Subcutaneous adipose tissue (tissue), 4 donors: ENCODE results near the gene CROCC2. TPM values are rescaled to one million over a fixed set of nuclear protein-coding genes. Genes with fewer than 3 reads are reported as not detected.

ENCODE experiments used
- total RNA-seq, 4 donors: library from RNA; depleted of rRNA; stranded (reverse); fragments of >200 nt; gene quantifications; one replicate each; pipeline ENCODE4 v1.1.0, GENCODE V29; 2016
- TF ChIP-seq, protein P1 (sequence below): fragments of 450-650 bp; IDR thresholded peaks from one replicate; pipeline ENCODE4 v1.5.1; 2016; ENCODE audit warnings: low read depth, mild to moderate bottlenecking, control low read depth, antibody characterized with exemption, moderate library complexity

The CROCC2 gene
- total RNA-seq, 4 donors from 2014 or later: not detected

DNA sequence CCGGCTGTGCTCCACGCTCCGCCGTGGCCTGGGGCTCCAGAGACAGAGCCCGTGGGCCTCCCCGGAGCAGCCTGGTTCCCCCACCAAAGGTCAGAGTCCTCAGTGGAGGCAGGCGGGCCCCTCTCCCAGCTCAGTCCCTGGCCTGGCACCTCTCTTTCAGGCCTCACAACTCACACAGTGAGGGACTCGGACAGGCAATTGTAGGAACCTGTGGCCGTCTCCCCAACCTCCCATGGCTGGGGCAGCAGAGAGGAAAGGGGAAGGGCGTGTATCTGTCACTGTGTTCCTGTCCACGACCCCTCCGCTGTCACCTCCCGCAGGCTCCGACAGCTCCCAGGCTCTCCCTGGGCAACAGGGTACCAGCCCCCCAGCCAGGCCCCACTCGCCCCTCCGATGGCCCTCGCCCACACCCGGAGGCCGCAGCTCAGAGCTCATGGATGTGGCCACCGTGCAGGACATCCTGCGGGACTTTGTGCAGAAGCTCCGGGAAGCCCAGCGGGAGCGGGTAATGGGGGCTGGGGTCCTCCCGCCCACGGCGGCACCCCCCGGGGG lies 59.8 kb downstream of the CROCC2 start:
- TF ChIP-seq, protein P1, sequence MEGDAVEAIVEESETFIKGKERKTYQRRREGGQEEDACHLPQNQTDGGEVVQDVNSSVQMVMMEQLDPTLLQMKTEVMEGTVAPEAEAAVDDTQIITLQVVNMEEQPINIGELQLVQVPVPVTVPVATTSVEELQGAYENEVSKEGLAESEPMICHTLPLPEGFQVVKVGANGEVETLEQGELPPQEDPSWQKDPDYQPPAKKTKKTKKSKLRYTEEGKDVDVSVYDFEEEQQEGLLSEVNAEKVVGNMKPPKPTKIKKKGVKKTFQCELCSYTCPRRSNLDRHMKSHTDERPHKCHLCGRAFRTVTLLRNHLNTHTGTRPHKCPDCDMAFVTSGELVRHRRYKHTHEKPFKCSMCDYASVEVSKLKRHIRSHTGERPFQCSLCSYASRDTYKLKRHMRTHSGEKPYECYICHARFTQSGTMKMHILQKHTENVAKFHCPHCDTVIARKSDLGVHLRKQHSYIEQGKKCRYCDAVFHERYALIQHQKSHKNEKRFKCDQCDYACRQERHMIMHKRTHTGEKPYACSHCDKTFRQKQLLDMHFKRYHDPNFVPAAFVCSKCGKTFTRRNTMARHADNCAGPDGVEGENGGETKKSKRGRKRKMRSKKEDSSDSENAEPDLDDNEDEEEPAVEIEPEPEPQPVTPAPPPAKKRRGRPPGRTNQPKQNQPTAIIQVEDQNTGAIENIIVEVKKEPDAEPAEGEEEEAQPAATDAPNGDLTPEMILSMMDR: no peak

DNA sequence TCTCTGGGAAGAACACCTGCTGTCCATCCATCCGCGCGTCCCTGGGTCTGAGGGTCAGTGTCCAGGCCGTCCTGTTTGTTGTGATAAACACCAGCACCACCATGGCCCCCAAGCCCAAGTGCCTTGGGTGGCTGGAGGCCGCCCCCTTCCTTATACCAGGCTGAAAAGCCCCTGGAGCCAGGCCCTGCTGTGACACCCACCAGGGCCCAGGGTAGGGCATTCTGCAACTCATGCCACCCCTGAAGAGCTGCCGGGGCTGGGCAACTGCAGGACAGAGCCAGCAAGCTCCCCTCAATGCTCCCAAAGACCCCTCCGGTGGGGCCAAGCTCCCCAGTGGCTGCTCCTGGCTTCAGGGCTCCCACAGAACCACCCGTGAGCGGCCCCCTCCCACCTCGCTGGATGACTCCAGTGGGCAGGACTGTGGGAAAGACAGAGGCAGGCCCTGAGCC lies 60.3 kb downstream of the CROCC2 start:
- TF ChIP-seq, protein P1: no peak

DNA sequence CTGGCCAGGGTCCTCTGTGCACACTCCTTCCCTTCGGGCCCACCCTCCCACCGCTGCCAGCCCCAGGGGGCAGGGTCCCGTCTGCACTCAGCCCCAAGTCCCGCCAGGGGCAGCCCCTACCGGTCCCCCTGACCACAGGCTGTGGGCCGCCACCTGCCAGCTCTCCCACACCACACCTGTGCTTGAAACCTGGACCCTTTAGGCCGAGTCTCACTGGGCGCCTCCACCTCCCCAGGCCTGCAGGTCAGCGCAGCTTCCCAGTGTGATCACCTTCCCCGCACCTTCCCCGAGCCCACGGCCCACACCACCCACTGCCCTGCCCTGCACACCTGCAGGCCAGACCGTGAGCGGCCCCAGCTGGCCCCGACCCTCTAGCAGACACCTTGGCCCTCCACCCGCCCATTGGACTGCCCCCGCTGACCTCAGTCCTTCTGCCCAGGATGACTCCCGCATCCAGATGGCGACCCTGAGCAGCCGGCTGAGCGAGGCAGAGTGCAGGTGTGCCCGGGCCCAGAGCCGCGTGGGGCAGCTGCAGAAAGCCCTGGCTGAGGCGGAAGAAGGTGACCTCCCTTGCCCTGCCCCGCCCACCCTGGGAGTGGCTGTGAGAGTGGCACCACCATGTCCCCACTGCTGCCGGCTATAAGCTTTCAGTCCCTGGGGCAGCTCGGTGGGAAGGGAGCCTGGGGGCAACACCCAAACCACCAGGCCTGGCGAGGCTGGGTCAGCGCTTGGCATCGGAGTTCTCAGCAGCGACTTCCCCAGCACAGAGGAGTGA lies 61.0 kb downstream of the CROCC2 start:
- TF ChIP-seq, protein P1: no peak

DNA sequence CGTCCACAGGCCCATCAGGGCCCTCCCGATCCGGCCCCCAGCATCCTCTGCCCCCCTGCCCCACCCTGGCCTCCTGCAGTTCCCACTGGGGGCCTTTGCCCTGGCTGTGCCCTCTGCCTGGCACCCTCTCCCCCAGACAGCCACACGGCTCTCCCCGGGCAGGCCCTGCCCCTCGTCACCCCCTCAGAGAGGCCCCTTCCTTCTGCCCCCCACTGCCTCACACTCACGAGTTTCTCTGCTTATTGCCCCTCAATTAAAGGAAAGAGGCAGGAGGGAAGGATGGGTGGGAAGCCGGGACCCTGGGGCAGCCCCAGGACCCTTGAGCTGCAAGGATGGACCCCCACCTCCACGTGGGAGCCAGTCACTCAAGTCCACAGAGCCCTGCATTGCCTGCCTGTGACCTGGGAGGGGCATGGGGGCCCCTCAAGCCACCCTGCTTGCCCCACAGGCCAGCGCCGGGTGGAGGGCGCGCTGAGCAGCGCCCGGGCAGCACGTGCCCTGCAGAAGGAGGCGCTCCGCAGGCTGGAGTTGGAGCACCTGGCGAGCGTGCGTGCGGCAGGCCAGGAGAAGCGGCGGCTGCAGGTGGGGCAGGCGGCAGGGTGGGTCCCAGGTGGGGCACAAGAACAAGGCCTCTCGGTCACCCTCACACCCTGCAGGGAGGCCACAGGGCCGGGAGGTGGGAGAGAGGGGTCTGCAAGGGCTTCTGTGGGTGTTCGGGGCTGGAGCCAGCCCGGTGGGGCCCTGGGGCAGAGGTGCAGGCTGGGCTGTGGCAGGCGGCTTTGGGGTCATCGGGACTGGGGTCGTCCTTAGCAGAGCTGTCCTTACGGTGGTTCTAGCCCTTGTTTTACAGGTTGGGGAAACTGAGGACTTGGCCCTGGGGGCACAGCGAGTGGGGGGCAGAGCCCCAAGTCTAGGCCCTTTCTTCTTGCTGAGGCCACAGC lies 61.8 kb downstream of the CROCC2 start:
- TF ChIP-seq, protein P1: no peak

DNA sequence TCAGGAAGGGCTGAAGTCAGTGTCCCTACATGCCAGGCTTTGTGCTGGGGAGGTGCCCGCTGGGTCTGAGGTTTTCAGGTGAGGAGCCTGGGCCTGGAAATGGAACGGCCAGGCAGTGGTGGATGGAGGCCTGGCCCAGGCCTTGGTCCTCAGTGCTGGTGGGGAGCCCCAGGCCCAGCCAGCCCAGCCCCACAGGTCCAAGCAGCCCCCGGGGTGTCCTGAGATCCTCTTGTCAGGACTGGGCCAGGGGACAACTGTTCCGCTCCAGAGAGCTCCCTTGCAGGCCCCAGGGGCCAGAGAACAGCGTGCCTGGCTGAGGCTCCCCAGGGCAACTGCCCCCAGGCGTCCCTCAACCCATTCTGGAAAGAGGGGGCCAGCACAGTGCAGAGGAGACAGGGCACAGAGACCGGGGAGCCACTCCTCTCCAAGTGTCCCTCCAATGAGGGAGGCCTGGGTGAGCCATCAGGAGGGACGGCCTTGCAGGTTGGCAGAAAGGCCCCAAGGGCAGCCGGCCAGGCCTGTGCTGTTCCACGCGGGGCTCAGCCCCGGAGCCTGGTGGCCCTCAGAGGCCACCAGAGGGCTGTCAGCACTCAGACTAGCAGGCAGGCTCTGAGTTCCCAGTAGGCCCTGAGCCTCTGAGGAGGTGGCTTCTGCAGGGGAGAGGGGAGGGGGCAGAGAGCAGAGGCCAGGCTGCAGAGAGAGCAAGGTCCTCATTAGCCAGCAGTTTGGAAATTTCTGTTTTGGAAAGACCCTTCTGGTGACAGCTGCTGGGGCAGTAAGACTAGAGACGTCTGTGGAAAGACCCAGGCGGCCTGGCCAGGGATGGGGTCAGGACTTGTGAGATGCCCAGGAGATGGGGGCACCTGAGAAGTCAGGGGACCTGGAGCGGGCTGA lies 62.8 kb downstream of the CROCC2 start:
- TF ChIP-seq, protein P1: no peak

DNA sequence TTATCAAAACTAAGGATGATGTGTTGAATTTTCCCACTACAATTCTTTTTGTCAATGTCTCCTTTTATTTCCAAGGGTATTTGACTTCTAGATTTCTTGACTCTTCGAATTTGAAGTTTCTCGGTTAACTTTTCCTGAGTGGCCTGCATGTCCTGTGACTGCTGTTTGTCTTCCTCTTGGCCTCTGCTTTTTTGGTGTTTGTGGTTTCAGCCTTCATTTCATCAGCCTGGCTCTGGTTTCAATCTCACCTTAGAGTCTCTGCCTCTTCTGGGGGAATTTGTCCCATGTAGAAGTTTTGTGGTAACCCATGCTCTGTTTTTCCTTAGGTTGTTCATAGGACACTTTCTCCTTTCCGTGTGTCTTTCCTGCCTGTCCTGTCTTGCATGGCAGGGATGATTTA lies 64.0 kb downstream of the CROCC2 start:
- TF ChIP-seq, protein P1: no peak
